AG09309 (cell line): Measurements from ENCODE around the gene FAM25A.
"Not testable (repeated sequence)": the region's sequence is repeated elsewhere in the genome, so short reads cannot be mapped to it uniquely, and the experiment has no call there.

Experiments used
- DNase-seq: peaks from one replicate; pipeline ENCODE4 v3.0.0-alpha.2; 2010; ENCODE audit warnings: low read depth
- H3K4me3 ChIP-seq: 2 replicates; pipeline ENCODE4 v1.5.1; 2011; ENCODE audit warnings: mild to moderate bottlenecking, low read depth, low read length, moderate library complexity; ENCODE audit not compliant: control insufficient read depth
- TF ChIP-seq, protein P1 (sequence below): IDR thresholded peaks from 2 replicates; pipeline ENCODE4 v1.5.1; 2011; ENCODE audit warnings: mild to moderate bottlenecking, low read depth, low read length, inconsistent platforms; ENCODE audit not compliant: insufficient read depth, control insufficient read depth; ENCODE audit errors: missing control alignments

Gene FAM25A

DNA sequence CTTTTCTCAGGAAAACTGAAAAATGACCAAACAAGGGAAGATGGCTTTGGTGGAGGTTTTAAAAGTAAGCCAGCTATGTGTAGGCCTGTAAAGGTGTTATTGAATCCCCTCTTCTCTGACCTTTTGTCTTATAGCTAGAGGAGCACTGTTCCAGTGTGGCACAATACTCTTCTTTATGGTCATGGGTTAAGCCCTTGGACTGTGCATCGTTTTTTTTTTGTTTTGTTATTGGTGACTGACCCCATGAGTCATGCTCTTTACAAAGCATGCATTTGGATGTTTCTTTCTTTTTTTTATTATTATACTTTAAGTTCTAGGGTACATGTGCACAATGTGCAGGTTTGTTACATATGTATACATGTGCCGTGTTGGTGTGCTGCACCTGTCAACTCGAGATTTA, 19.6 kb upstream of the FAM25A start:
- TF ChIP-seq, protein P1, sequence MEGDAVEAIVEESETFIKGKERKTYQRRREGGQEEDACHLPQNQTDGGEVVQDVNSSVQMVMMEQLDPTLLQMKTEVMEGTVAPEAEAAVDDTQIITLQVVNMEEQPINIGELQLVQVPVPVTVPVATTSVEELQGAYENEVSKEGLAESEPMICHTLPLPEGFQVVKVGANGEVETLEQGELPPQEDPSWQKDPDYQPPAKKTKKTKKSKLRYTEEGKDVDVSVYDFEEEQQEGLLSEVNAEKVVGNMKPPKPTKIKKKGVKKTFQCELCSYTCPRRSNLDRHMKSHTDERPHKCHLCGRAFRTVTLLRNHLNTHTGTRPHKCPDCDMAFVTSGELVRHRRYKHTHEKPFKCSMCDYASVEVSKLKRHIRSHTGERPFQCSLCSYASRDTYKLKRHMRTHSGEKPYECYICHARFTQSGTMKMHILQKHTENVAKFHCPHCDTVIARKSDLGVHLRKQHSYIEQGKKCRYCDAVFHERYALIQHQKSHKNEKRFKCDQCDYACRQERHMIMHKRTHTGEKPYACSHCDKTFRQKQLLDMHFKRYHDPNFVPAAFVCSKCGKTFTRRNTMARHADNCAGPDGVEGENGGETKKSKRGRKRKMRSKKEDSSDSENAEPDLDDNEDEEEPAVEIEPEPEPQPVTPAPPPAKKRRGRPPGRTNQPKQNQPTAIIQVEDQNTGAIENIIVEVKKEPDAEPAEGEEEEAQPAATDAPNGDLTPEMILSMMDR: no peak
- no peak overlapping the region for H3K4me3 ChIP-seq
- DNase-seq: no peak

DNA sequence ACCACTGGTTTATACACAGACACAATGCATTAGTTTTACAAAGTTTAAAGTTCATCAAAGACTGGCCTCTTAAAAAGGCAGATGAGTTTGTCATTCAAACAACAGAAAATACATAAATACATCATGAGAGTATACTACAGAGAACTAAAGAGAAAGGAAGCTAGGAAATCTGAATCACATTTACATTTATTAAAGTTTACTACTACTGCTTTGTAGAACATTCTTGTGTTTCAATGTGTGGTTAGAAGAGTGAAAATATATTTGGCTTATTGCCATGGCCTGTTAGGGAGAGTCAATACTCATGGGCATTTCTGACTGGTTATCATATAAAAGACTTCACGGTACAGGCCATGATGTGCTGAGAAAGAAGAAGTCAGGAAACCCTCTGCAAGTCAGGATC, 13.0 kb upstream of the FAM25A start:
- not testable (repeated sequence) for DNase-seq, H3K4me3 ChIP-seq

DNA sequence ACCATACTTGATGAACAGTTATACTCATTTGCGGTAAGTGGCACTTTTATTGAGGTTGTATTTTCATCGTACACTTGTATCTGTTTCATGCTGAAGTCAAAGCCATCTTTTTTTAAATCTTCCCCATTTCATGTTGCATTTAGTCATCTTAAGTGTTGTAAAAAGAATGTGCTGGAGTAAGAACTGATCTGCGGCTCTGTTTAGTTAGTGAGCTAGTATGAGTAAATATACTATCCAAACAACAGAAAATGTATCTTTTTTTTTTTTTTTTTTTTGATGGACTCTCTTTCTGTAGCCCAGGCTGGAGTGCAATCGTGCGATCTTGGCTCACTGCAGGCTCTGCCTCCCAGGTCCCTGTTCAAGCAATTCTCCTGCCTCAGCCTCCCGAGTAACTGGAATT, 12.4 kb upstream of the FAM25A start:
- not testable (repeated sequence) for H3K4me3 ChIP-seq, DNase-seq

DNA sequence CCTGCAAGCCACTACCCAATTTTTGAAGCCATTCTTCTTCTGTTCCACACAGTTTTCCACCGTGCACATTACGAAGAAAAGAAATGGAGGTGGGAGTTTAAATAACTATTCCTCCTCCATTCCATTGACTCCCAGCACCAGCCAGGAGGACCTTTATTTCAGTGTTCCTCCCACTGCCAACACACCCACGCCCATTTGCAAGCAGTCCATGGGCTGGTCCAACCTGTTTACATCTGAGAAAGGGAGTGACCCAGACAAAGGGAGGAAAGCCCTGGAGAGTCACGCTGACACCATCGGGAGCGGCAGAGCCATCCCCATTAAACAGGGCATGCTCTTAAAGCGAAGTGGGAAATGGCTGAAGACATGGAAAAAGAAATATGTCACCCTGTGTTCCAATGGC, 11.8 kb upstream of the FAM25A start:
- not testable (repeated sequence) for H3K4me3 ChIP-seq, DNase-seq

DNA sequence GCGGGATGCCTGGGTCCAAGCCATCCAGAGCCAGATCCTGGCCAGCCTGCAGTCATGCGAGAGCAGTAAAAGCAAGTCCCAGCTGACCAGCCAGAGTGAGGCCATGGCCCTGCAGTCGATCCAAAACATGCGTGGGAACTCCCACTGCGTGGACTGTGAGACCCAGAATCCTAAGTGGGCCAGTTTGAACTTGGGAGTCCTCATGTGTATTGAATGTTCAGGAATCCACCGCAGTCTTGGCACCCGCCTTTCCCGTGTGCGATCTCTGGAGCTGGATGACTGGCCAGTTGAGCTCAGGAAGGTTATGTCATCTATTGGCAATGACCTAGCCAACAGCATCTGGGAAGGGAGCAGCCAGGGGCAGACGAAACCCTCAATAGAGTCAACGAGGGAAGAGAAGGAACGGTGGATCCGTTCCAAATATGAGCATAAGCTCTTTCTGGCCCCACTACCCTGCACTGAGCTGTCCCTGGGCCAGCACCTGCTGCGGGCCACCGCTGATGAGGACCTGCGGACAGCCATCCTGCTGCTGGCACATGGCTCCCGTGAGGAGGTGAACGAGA, 10.9 kb upstream of the FAM25A start:
- DNase-seq, H3K4me3 ChIP-seq: not testable (repeated sequence)

DNA sequence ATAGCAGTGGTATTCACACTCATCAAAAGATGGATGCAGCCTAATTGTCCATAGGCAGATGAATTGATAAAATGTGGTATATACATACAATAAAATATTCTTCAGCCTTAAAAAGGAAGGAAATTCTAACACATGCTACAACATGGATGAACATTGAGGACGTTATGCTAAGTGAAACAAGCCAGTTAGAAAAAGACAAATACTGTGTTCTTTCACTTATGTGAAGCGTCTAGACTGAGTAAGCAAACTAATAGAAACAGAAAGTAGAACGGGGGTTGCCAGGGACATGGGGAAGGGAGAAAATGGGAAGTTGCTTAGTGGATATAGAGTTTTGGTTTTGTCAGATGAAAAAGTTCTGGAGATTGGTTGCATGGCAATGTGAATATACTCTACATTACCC, 6.6 kb upstream of the FAM25A start:
- not testable (repeated sequence) for H3K4me3 ChIP-seq, DNase-seq

DNA sequence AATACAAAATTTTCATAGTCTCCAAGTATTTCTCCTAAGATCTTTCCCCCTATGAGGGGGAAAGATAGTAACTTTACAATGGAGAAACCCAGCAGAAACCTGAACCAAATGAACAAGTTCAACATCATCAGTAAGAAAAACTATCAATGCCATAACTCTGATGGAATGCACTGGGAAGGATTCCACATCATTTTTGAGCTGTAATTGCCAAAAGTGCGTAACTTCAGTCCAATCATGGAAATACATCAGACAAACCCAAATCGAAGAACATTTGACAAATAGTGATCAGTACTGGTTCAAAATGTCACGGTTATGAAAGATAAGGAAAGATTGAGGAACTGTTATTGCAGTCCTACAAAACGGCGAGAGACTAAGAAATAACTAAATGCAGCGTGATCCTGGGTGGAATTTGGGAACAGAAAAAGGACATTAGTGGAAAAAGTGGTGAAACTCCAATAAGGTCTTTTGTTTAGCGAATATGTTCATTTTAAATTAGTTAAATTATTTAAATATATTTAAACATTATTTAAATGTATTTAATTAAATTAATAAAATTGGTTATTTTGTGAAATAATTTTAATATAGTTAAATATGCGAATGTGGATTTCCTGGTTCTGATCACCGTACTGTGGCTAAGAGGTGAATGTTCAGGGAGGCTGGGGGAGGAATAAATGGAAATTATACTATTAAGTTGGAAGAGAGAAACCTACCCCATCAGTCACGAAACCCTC, 4.9 kb upstream of the FAM25A start:
- DNase-seq, H3K4me3 ChIP-seq: not testable (repeated sequence)

DNA sequence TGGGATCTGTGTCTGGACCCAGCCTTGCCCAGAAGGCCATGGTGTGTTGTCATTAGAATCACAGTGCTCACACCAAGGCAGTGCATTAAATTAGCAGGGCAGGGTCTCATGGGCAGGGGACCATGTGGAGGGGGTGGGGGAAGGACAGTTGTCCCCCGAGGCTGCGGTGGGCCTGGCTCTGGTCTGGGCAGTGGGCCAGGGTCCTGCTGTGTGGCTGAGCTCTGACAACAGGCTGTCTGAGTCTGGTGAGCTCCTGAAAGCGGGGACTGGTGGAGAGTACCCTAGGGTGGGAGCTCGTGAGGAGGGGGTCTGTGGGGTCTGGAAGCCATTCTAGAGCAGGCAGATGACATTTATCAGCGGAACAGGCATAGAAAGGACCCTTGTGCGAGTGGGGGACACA, 2.0 kb upstream of the FAM25A start:
- not testable (repeated sequence) for DNase-seq, H3K4me3 ChIP-seq

DNA sequence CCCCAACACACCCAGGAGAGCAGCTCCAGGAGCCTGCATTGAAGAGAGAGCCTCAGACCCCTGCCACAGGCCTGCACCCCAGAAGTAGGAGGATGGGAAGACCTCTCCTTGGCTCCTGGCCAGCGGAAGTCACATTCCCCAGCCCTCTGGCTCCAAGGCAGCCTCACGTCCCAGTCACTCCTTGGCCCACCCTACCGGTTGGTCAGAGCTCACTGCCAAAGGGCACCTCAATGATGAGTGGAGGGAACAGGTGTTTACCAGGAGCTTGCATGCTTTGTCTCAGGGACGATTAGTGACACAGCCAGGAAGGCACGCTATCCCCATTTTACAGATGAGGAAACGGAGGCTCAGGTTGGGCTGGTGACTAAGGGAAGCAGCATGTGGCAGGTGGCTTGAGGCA, 1.0 kb upstream of the FAM25A start:
- H3K4me3 ChIP-seq, DNase-seq: not testable (repeated sequence)

DNA sequence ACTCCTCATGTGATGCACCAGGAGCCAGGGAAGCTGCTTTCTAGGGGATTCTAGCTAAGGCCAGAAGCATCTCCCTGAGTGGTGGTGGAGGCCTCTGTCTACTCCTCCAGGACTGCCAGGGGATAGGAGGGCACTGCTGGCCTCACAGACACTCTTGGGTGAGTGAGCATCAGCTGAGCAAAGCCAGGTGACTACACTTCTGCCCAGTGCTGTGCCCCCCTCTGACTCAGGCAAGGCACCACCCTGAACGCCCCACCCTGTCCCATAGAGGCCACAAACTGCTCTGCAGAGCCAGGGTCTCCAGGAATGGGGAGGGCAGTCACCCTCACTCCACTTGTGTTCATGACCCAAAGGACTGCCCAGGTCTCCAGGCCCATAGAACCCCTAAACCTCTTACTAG, 590 bp upstream of the FAM25A start:
- DNase-seq, H3K4me3 ChIP-seq: not testable (repeated sequence)

DNA sequence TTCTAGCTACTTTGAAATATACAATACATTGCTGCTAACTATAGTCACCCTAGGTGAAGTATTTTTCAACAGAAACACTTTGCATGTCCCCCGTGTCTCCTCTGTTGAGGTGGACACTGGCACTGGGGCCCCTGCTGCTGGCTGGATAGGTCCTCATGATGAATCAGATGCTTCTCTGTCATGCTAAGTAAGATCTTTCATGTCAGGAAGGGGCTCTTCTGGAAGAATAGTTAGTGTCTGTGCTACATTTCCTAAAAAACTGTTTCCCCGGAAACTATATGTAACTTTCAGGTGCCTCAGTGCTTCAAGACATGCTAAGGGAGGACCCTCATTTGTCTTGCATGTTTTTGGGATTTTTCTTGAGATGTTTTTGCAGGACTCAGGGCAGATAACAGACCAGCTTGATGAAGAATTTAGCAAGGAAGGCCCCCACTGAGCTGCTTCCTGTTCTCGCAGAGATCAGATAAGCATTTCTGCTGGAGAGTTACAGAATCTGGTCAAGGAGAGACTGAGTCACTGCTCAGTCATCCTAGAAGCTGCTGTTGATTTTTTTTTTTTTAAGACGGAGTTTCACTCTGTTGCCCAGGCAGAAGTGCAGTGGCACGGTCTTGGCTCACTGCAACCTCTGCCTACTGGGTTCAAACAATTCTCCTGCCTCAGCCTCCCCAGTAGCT, 5.3 kb downstream of the FAM25A start:
- peak; percentile 53 for DNase-seq
- H3K4me3 ChIP-seq: not testable (repeated sequence)

DNA sequence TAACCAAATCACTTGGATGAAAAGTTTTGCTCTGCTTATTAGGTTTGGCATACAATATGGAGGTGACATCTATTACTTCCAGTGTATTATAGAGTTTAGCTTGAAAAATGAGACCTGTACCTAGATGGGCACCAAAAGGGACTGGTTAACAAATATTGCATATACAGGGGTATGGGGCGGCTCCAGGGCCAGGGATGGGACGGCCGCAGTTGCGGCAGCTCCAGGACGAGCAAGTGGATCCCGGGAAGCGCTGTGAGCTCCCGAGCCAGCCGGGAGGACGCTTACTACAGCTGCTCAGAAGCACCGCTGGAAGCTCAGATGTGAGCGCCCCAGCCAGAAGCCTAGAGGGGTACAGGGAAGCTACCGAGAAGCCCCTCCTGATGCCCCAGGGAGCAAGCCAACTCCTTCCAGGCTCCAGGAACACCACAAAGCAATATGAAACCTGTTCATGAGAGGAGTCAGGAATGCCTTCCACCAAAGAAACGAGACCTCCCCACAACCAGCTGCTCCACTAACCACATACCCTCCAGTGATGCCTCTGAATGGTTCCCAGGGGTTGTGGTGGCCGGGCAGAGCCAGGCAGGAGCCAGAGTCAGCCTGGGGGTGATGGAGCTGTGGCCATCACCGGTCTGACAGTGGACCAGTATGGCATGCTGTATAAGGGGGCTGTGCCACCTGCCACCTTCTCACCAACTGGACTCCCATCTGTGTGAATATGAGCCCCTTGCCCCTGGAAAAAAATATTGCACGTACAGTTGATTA, 6.8 kb downstream of the FAM25A start:
- DNase-seq, H3K4me3 ChIP-seq: not testable (repeated sequence)

DNA sequence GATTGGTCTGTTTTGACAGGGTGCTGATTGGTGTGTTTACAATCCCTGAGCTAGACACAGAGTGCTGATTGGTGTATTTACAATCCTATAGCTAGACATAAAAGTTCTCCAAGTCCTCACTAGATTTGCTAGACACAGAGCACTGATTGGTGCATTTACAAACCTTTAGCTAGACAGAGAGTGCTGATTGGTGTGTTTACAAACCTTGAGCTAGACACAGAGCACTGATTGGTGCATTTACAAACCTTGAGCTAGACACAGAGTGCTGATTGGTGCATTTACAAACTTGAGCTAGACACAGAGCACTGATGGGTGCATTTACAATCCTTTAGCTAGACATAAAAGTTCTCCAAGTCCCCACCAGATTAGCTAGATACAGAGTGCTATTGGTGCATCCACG, 10.3 kb downstream of the FAM25A start:
- H3K4me3 ChIP-seq, DNase-seq: not testable (repeated sequence)
